Activated CD4-positive, alpha-beta T cell treated with anti-CD3 and anti-CD28 coated beads for 48 hours (primary cell): ENCODE results near the gene BFSP1.

ENCODE experiments used
- DNase-seq: peaks from one replicate; pipeline ENCODE4 v3.0.0-alpha.2; 2020

The BFSP1 gene

DNA sequence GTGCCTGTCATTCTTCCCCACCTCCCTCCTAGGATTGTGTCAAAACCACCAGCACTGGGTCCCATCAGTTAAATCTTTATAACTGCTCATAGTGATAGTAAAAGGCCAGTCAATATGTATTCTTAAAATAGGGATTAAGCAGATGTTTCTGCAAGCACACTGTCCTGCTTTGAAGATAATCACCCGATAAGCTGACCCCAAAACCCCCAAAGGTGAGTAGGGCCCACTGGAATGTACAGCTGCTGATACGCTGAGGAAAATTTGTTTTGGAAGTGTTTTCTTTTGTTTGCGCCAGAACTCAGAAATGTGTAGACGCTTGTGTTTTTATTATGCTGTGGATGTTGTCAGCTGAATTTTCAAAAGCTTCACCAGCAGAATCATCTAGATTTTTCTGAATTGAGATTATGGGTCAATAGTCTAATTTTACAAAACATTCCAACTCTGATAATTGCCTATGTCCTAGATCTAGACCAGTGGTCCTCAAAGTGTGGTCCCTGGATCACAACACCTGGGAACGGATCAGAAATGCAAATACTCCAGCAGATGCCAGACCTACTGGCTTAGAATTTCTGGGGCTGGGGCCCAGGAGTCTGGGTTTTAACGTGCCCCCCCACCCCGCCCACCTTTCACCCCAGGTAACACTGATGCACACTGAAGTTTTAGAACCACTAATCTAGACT lies 11.4 kb downstream of the BFSP1 start:
- no peak for DNase-seq

DNA sequence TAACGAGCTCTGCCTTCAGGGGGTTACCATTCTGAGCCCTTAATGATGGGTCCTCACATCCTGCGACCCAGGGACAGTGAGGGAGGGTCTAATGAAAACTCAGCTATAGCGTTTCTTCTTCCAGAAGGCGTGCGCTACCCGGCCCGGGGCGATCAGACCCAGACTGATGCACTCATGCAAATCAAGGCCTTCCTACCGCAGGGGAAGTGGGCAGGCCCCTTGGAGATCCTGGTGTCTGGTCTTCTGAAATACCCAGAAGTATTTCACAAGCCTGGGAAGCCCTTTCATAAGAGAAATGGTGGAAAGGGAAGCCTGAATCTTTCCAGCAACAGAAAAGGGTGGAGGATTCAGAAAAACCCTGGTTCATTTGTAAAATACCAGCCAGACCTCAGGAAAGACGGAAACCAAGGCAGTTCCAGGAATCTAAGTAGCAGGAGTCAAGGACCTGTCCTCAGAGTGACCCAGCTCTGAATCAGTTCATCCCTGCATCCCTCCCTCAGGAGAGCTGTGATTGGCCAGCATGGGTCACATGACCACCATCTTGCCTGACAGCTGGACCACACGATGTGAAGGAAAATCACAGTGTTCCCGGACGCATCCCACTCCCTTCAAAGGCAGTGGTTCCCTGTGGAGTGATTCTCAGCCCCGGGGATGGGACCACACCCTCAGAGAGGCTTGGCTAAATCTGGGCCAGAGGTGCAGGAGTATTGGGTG lies 12.7 kb downstream of the BFSP1 start:
- DNase-seq = no peak

DNA sequence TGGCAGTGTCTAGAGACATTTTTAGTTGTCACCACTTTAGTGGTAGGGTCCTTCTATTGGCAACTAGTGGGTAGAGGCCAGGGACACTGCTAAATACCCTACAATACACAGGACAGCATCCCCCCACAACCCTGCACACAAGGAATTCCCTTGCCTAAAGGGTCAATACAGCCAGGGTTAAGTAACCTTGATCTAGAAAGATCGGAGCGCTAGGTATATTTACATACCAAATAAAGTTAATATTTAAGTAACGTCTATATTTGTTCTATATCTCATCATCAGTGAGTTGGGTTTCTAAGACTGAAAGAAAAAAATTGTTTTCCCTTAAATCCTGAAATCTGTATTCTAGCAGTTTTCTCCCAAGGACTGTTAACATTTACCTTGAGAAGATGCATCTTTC lies 16.1 kb downstream of the BFSP1 start:
- no peak for DNase-seq

DNA sequence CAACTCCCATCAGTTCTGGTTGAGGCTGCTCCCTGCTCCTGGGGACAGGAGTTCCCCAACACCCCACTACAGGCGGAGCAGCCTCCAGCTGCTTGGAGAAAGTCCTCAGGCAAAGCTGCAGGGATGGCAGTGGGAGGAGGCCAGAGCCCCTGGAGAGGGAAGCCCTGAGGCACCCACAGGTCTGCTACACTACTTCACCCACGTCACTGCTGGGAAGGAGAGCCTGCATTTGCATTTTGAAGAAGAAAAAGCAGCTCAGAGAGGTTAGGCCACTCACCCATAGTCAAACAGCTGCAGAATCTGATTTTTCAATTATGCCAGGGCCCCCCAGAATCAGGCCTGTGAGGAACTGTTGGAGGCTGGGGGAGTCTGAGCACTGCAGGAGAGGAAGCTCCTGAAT lies 17.2 kb downstream of the BFSP1 start:
- DNase-seq = no peak

DNA sequence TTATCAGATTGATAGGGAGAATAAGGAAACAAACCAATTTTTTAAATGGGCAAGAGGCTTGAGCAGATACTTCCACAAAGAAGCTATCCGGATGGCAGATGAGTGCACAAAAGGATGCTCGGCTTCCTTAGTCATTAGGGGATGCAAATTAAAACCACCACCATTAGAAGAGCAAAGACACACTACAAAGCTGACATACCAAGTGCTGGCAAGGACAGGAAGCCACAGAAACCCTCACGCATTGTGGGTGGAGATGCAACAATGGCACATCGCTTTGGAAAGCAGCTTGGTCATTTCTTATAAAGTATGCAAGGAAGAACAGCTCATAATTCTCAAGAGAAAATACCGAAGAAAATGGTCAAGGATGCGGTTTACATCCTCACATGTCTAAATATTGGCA lies 19.8 kb downstream of the BFSP1 start:
- no peak for DNase-seq

DNA sequence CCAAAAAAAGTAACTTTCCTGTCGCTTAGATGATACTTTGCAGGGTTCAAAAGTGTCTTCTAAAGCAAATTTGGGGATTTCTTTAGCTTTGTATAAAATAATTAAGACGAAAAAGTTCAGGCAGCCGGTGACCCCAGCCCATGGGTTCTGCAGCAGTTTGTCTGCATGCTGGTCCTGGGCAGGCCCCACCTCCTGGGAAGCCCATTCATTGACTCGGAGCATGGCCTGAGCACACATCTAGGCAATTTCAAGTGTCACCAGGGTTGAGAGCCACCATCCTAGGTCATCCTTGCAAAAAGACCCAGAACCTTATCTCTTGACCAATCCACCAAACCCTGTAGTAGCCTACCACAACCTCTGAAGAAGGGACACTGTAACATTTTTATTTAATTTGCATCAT lies 20.6 kb downstream of the BFSP1 start:
- no peak for DNase-seq

DNA sequence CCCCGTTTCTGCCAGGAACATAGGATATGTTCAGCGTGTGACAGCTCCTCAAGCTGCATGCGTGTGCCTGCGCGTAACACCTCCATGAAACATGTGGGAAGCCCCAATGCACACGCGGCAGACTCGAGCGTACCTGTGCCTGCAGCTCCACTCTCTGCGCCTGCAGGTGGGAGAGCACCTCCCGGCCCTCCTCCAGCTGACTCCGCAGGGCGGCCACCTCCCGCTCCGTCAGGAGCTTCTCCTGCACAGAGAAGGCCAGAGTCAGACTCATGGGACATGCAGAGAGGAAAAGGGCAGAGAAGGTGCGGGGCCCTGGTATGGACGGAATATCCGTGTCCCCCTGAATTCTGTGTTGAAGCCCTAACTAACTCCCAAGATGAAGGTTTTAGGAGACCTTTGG lies 22.4 kb downstream of the BFSP1 start:
- DNase-seq = no peak

DNA sequence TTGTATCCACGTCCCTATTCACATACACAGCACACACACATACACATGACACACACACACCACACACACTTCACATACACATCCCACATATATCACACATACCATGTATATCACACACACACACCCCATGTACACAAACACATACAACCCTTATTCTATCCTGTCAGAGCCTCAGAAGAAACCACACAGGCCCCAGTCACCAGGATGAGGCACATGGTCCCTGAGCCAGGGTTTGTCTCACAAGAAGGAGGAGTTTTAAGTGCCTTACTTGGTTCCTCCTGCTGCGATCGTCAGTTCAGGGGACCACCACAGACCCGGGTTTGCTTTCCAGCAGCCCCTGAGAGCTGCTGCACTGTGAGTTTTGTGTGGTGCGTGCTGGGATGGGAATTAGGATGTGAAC lies 23.6 kb downstream of the BFSP1 start:
- no peak for DNase-seq

DNA sequence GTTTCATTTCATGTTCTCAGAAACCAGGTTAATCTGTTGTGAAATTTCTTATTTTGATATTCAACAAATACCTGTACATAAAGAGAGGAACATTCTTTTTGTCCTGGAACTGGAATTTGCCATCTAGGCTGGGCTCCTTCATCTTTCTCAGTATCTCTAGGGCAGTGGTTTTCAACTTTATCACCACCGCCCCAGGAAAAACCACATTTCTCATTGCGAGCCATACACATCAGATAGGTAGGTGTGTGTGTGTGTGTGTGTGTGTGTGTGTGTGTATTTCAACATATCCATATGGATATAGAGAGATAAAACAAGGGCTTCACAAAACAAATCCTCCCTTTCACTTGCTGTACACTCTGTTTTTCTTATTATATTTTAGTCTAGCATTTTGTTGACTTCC lies 24.1 kb downstream of the BFSP1 start:
- no peak for DNase-seq

DNA sequence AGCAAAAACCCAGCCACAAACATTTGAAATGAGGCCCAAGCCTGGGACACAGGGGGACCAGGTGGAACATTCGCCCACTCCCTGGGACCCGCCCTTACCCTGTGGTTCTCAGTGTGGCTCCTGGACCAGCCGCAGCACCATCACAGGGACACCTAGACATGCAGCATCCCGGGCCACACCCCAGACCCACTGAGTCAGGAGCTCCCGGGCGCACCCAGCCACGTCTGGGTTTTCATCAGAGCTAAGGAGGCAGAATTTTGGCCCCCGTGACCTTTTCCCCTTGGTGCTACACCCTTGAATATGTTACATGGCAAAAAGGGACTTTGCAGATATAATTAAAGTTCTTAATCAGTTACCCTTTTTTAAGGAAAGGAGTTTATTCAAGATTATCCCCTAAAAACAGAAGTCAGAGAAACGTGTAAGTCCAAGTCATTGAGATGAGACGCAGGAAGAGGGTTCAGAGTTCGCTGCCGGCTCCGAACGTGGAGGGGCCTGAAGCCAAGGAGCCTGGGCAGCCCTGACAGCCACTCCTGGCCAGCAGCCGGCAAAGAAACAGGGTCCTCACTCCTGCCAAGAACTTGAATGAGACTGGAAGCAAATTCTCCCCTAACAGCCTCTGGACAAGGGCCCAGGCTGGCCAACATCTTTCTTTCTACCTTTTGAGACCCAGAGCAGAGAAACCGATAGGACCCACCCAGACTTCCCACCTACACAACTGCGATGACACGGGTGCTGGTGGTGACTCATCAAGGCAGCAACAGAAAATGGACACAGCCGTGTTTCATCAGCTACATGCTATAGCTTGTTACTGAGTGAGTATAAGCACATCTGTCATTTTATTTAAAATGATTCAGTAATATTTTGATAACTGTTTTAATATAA lies 25.3 kb downstream of the BFSP1 start:
- peak; percentile 77 for DNase-seq

DNA sequence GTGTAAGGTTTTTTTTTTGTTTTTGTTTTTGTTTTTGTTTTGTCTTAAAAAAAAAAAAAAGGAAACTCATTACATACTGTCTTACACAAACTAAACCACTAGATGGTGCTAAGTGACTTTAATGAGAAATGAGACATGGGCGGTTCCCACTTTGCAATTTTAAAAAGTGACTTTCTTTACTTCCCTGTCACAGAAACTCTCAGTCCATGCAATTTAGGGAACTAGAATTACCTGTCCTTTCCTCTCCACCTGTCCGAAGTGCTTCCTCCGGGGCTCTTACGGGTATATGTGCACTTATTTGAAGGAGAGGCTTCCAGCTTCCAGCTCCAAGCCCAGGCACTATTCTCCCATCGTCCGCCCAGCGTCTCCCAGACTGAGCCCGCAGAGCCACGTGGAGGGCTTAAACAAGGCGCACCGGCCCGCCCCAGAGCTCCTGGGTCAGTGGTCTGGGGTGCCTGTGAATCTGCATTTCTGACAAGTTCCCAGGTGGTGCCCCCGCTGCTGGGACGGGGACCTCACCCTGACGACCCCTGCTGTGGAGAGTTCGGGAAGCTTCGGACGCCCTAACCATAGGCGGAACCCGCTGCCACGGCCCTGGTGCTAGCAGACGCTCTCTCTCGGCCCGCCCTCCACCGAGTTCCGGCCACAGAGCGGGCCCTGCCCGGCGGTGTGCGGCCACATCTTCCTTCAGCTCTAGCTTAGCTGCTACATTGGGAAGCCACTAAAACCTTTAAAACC lies 26.1 kb downstream of the BFSP1 start:
- no peak for DNase-seq

DNA sequence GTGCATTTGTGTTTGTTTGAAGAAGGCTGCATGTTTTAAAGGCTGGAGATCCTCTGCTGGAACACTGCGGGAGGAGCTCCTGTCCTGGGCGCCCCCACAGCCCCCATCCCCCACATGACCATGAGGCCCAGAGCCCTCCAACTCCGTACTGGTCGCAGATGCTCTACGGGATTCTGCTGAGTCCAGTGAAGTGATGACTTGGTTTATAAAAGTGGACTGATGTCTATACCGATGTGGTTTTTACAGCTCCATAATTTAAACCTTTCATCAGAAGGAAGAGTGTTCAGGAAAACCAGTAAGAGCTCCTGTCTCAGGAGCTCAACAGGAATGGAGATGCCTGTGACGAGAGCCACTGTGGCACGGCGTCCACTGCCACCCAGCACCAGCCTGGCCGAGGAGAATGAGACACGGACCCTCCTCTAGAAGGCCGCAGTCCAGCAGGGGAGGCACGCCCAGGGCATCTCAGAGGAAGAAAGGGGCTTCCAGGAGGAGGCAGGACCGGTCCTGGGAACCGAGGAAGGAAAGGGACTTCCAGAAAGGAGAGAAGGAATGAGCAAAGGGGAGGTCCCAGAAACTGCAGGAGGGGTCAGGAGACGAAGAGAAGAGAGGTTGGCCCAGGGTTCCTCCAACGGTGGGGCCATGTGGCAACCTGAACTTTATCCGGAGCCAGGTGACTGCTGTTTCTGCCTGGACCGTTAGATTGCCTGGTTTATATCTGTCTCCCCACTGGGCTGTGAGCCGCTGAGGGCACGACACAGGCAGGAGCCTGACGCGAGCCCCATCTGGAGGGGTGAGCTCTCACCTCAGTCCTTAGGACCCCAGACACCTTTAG lies 26.9 kb downstream of the BFSP1 start:
- no peak for DNase-seq

DNA sequence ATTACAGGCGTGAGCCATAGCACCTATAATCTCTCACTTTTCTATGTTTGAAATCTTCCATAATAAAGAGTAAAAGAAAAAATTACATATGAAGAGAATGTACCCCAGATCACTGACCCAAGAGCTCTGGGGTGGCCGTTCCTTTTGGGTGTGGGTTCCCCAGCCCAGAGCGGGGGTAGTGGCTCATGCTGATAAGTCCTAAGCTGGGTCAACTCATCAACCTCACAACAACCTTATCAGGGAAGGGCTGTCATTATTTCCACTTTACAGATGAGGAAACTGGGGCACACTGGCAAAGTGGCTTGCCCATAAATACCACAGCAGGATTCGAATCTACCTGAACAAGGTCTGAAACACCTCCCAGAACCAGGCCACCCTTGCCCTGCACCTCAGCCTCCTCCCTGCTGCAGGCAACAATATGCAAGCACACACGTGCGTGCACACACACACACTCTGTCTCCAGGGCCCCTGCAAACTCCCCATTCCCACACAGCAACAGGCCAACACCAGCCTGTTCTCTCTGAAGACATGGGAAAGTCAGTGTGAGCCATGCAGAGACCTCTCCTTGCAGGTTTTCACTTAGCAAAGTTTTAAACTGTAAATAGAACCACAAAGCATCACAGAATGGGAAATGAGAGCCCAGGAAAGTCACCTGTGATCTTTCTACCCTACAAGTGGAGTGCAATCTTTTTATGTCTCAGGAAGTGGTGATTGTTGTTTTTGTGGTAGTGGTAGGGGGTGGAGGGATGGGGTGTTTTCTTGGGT lies 27.7 kb downstream of the BFSP1 start:
- no peak for DNase-seq

DNA sequence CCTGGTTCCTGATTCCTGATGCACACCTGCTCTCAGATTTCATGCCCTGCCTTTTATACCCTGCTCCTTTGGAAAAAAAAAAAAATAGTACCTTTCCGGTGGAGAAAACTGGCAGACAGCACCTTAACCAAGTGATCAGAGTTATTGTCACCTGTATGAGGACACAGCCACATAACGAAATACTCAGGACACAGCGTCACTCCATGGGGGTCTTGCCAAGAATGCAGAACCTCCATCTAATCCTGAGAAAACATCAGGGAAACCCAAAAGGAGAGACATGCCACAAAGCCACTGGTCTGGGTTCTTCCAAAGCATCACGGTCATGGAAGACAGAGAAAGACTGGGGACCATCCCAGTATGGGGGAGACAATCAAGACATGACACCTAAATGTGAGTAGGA lies 29.1 kb downstream of the BFSP1 start:
- DNase-seq = no peak

DNA sequence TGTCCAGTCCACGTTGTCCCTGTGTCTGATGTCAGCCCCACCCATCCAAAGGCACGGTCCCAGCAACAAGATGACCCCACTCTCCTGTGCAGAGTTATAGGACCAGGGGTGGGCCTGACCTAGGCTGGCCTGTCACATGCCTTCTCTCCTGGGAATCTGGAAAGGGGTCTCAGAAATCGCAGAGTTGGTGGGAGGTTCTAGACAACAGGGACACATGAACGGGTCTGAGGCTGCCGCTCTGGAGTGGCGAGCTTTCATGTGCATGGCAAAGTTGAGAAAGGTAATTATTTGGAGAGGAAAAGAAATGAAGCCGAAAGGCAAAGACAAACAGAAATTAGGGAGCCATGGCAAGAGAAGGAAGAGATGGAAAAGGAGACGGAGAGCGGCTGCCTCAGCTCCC lies 29.5 kb downstream of the BFSP1 start:
- DNase-seq = no peak

DNA sequence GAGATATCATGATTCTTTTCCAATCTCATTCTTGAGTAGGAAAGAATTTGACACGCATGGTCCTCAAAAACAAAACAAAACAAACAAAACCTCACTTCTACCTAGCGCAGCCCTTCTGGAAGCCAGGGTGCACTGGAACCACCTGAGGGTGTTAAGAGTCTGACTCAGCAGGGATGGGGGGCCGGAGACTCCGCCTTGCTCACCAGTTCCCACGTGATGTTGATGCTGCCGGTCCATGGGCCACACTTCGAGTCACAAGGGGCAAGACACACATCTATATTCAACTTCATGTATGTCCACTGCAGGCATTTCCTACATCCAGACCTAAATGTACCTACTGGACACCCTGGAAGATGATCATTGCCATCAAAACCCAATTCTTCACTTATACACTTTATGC lies 30.4 kb downstream of the BFSP1 start:
- DNase-seq = no peak

DNA sequence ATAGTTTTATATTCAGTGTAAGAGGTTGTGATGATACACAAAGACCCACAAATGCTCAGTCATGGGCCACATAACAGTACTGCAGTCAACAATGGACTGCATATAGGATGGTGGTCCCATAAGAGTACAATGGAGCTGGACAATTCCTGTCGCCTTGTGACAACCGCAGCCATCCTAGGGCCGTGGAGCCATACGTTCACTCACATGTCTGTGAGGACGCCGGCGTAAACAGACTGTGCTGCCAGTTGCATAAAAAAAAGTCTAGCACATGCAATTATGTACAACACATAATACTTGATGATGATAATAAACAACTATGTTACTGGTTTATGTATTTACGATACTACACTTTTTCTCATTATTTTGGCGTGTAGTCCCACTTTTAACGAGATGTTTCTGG lies 30.9 kb downstream of the BFSP1 start:
- no peak for DNase-seq

DNA sequence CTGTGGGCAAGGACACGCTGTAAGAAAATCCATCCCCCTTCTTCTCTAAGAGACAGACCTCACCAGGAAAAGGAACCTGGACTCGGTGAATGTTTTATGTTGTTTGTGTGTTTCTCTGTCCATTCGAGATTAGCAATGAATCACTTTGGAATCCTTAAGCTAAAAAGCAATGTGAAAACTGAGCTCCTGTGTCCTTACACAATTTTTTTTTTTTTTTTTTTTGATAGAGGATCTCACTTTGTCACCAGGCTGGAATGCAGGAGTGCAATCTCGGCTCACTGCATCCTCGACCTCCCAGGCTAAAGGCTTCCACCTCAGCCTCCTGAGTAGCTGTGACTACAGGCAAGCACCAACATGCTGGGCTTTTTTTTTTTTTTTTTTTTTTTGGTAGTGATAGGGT lies 32.1 kb downstream of the BFSP1 start:
- DNase-seq = no peak

DNA sequence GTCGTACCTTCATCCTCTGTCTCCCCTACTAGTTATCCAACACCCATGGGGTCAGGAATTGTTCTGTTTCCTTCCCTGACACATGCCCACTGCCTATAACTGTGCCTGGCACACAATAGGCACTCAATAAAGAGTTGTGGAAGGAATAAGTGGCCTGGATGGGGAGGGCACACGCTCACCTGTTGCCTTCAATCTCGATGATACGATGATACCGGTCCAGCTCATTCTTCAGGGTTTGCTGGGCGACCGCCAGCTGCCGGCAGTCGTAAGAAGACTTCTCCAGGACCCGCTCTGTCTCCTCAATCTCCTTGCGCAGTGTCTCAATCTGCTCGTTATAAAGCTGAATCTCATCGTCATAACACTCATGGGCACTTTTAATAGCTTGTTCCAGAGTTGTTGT lies 32.5 kb downstream of the BFSP1 start:
- no peak for DNase-seq

DNA sequence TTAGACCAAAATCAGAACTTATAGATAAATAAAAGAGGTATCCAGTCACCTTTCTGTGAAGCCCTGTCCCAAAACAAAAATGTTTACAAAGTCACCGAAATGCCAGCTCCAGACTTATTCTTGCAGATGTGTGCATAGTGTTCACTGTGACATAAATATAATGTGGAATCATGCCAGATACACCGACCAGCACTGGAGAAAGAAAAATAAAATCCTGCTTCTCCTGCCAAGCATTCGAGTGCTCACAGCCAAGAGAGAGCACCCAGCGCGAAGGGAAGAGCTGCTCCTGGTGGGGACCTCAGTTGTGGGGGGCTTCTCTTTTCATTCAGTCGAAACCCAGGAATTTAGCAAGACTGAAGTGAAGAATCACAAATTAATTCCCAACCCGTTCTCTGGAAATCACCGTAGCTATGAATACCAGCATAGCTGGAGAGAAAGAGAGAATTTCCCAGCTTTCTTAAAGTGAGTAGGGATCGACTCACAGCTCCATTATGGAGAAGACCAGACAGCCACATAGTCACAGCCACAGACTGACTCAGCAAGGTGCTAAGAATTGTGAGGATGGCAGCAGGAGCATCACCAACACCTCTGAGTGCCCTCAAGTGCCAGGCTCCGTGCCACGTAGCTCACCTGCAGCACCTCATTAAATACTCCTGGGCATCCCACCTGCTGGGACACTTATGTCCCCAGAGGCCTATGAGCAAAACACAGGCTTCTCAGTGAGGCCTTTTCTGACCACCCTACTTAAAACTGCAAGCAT lies 33.2 kb downstream of the BFSP1 start:
- DNase-seq = no peak

DNA sequence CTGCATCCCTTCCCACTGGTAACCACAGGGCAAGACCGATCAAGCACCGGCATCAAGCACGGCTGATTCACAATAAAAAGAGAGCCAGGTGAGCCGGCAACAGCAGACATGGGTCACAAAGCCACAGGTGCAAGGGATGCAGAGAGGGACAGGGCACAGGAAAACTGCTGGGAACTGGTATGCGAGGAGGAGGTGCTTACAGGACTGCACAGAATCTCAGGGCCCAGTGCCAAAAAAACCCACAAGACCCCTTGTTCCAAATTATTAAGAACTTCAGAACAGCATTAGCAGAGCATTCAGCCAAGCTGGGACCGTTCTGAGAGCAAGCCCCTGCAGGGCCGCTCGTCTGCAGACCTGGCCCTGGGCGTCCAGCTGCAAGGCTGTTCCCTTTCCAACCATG lies 35.4 kb downstream of the BFSP1 start:
- DNase-seq = no peak
